ENCODE measurements around the gene RARB.

Gene RARB

GRCh38 chr3:25604107-25604805, 176.2 kb downstream of the RARB start:
- no peak for DNase-seq (ENCODE audit: low read depth in 3 of 3)

- no peak for DNase-seq (ENCODE audit: low read depth in 3 of 3)
These were observed 182.1 kb downstream of the RARB start for GRCh38 chr3:25610167-25610566.

GRCh38 chr3:25610779-25611178, 182.7 kb downstream of the RARB start:
- no peak for DNase-seq (ENCODE audit: low read depth in 3 of 3)

- DNase-seq (ENCODE audit: low read depth in 3 of 3): no peak
These were observed 183.1 kb downstream of the RARB start for GRCh38 chr3:25611193-25611592.

- no peak for DNase-seq (ENCODE audit: low read depth in 3 of 3)
These were observed 190.0 kb downstream of the RARB start for GRCh38 chr3:25618028-25618427.

- no peak for DNase-seq (ENCODE audit: low read depth in 3 of 3)
These were observed 191.3 kb downstream of the RARB start for GRCh38 chr3:25619382-25619781.

GRCh38 chr3:25620493-25620892, 192.4 kb downstream of the RARB start:
- DNase-seq (ENCODE audit: low read depth in 3 of 3): no peak

- DNase-seq (ENCODE audit: low read depth in 3 of 3): no peak
These were observed 193.0 kb downstream of the RARB start for GRCh38 chr3:25621087-25621486.

GRCh38 chr3:25631989-25632388, 203.9 kb downstream of the RARB start:
- no peak for DNase-seq (ENCODE audit: low read depth in 3 of 3)

- DNase-seq (ENCODE audit: low read depth in 3 of 3): no peak
These were observed 205.9 kb downstream of the RARB start for GRCh38 chr3:25633919-25634318.

- no peak for DNase-seq (ENCODE audit: low read depth in 3 of 3)
These were observed 207.0 kb downstream of the RARB start for GRCh38 chr3:25635038-25635437.
